Smooth muscle cell (in vitro differentiated cells): Measurements from ENCODE around the gene PALD1. TPM values are rescaled to one million over a fixed set of nuclear protein-coding genes. Genes with fewer than 3 reads are reported as not detected.
"Not testable (repeated sequence)": the region's sequence is repeated elsewhere in the genome, so short reads cannot be mapped to it uniquely, and the experiment has no call there.

Source experiments
- DNase-seq: peaks from one replicate; lab custom pipeline; 2025; ENCODE audit not compliant: unreplicated experiment; lab: John Stamatoyannopoulos, UW
- H2AFZ ChIP-seq: fragments of 200-600 bp; sonication (generic); 2 replicates; pipeline ENCODE4 v1.6.0; 2016; ENCODE audit warnings: antibody characterized with exemption, low read depth, mild to moderate bottlenecking
- H3F3A ChIP-seq: fragments of 200-600 bp; sonication (generic); 2 replicates; pipeline ENCODE4 v1.6.0; 2017; ENCODE audit warnings: antibody characterized with exemption, low read depth
- H3K27ac ChIP-seq: fragments of 200-600 bp; sonication (generic); 2 replicates; pipeline ENCODE4 v1.5.1; 2016; ENCODE audit warnings: low read depth, mild to moderate bottlenecking
- H3K27me3 ChIP-seq: fragments of 200-600 bp; sonication (generic); 2 replicates; pipeline ENCODE4 v1.6.1; 2016; ENCODE audit warnings: low read depth, mild to moderate bottlenecking
- H3K36me3 ChIP-seq: fragments of 200-600 bp; sonication (generic); 2 replicates; pipeline ENCODE4 v1.5.1; 2016; ENCODE audit warnings: low read depth
- H3K4me1 ChIP-seq: fragments of 200-600 bp; sonication (generic); 2 replicates; pipeline ENCODE4 v1.5.1; 2016; ENCODE audit warnings: low read depth
- H3K4me2 ChIP-seq: fragments of 200-600 bp; sonication (generic); 2 replicates; pipeline ENCODE4 v1.6.0; 2016; ENCODE audit warnings: mild to moderate bottlenecking
- H3K4me3 ChIP-seq: fragments of 200-600 bp; sonication (generic); 2 replicates; pipeline ENCODE4 v1.5.1; 2016; ENCODE audit warnings: mild to moderate bottlenecking
- H3K79me2 ChIP-seq: fragments of 200-600 bp; sonication (generic); 2 replicates; pipeline ENCODE4 v1.6.0; 2016; ENCODE audit warnings: low read depth, mild to moderate bottlenecking
- H3K9ac ChIP-seq: fragments of 200-600 bp; sonication (generic); 2 replicates; pipeline ENCODE4 v1.6.0; 2016; ENCODE audit warnings: low read depth
- H3K9me3 ChIP-seq: fragments of 200-600 bp; sonication (generic); replicated peaks from 2 replicates; pipeline ENCODE4 v1.5.1; 2016; ENCODE audit warnings: low read depth
- H4K20me1 ChIP-seq: fragments of 200-600 bp; sonication (generic); 2 replicates; pipeline ENCODE4 v1.6.0; 2016; ENCODE audit warnings: low read depth
- WGBS: methylation state at CpG from one replicate; pipeline ENCODE4 v1.1.7; 2016; ENCODE audit warnings: low lambda C conversion rate; 5-methylcytosine and 5-hydroxymethylcytosine counted together
- polyA plus RNA-seq: library from polyadenylated mRNA; unstranded; fragments of >200 nt; fragmentation: Nextera tagmentation; extraction: Ambion mirVana; gene quantifications from 2 replicates; pipeline ENCODE4 v1.2.1, GENCODE V29; 2016
- total RNA-seq: library from RNA; depleted of rRNA; stranded (reverse); fragments of >200 nt; gene quantifications from 2 replicates; pipeline ENCODE4 v1.2.3, GENCODE V29; 2014
- TF ChIP-seq, protein P1 (sequence below): fragments of 200-600 bp; sonication (generic); IDR thresholded peaks from 2 replicates; pipeline ENCODE4 v1.5.1; 2017; ENCODE audit warnings: borderline replicate concordance, mild to moderate bottlenecking, antibody characterized with exemption; ENCODE audit not compliant: insufficient read depth, poor library complexity, severe bottlenecking

The PALD1 gene
- total and polyA plus RNA-seq, 2 experiments from 2014 or later: 1.4 to 2.2 TPM

DNA sequence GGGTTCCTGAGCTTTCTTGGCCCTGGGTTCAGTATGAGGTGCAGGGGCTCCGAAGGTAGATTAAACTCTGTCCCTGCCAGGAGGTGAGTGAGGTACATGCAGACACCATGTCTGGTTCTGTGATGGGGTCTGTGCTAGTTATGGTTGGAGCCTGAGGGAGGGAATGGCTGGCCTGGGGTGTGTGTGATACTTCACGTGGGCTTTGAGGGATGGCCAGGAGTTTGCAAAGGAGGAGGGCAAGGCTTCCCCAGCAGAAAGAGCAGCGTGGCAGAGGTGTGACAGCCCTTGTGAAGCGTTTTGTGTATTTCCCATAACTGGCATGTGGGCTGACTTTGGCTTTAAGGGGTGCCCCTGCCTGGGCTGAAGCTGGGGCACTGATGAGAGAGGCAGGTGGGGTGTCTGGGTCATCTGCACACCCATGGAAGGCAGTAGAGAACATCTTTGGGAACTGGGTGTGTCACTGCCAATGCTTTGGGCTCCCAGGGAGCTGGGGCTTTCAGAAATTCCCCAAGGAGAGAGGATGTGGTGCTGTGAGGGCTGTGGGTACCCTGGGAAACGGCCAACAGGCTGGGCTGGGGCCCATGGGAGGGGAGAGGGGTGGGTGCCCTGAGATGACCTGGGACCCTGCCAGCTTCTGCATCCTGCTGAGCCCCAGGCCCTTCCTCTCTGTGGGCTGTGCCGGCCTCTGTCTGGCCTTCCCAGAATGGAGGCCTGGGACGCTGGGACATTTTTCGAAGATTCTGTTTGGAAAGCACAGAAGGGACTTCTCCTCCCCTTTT lies 4.6 kb downstream of the PALD1 start:
- Histone ChIP-seq H3K27ac (no peak overlapping the region), H3F3A (no peaks in the 10 kb centered on the region), H4K20me1 (no peaks in the 10 kb centered on the region), H3K79me2 (no peaks in the 10 kb centered on the region), H3K9ac (no peak overlapping the region), H3K36me3 (no peaks in the 10 kb centered on the region), H3K27me3 (peaks cover 1% of the 10 kb centered on the region), H2AFZ (no peak overlapping the region), H3K4me2 (no peak overlapping the region), H3K4me3 (no peak overlapping the region), H3K9me3 (no peaks in the 10 kb centered on the region), H3K4me1 (peaks cover 9% of the 10 kb centered on the region)
- TF ChIP-seq, protein P1, sequence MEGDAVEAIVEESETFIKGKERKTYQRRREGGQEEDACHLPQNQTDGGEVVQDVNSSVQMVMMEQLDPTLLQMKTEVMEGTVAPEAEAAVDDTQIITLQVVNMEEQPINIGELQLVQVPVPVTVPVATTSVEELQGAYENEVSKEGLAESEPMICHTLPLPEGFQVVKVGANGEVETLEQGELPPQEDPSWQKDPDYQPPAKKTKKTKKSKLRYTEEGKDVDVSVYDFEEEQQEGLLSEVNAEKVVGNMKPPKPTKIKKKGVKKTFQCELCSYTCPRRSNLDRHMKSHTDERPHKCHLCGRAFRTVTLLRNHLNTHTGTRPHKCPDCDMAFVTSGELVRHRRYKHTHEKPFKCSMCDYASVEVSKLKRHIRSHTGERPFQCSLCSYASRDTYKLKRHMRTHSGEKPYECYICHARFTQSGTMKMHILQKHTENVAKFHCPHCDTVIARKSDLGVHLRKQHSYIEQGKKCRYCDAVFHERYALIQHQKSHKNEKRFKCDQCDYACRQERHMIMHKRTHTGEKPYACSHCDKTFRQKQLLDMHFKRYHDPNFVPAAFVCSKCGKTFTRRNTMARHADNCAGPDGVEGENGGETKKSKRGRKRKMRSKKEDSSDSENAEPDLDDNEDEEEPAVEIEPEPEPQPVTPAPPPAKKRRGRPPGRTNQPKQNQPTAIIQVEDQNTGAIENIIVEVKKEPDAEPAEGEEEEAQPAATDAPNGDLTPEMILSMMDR: no peak
- WGBS: 68% methylated on average over 8 of the region's 8 CpGs
- no peak for DNase-seq

DNA sequence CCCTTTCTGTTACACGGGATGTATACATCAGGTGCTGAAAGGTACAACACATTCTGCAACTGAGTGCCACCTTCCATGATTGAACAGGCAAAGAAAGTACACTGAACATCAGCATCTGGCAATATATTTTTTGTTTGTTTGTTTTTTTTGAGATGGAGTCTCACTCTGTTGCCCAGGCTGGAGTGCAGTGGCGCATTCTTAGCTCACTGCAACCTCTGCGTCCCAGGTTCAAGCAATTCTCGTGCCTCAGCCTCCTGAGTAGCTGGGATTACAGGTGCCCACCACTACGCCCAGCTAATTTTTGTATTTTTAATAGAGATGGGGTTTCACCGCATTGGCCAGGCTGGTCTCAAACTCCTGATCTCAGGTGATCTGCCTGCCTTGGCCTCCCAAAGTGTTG lies 5.3 kb downstream of the PALD1 start:
- not testable (repeated sequence) for H3K4me3 ChIP-seq, H3K4me2 ChIP-seq, H3K4me1 ChIP-seq, H3K9me3 ChIP-seq, H3K27me3 ChIP-seq, H3F3A ChIP-seq, H4K20me1 ChIP-seq, H3K79me2 ChIP-seq, H3K27ac ChIP-seq, H3K36me3 ChIP-seq, H2AFZ ChIP-seq, H3K9ac ChIP-seq, DNase-seq
- WGBS: 95% methylated on average over 6 of the region's 6 CpGs

DNA sequence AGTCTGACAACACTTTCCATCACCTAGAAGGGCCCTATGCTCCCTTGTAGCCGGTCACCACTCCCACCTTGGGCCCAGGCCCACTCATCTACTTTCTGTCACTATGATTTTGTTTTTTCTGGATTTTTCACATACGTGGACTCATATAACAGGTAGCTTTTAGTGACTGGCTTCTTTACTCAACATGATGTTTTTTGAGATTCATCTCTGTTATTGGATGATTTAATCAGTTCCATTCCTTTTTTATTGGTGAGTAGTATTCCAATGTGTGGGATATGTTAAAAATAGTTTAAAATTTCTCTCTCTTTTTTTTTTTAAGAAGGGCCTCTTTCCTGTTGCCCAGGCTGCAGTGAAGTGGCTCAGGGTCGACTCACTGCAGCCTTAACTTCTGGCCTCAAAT lies 9.3 kb downstream of the PALD1 start:
- TF ChIP-seq, protein P1: no peak
- H3K27me3 ChIP-seq: no peaks in the 10 kb centered on the region
- WGBS: 92% methylated on average over 3 of the region's 3 CpGs

DNA sequence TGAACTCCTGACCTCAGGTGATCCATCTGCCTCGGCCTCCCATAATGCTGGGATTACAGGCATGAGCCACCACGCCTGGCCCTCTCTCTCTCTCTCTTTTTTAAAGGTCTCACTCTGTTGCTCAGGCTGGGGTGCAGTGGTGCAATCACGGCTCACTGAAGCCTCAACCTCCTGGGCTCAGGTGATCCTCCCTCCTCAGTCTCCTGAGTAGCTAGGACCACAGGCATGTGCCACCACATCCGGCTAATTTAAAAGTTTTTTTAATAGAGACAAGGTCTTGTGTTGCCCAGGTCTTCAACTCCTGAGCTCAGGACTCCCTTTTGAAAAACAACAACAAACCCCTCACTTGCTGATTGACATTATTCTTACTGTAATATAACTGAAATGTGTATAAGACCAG lies 11.6 kb downstream of the PALD1 start:
- no peaks in the 10 kb centered on the region for H3K79me2 ChIP-seq
- H3K4me2 ChIP-seq: no peak overlapping the region
- H3K4me1 ChIP-seq: peaks cover 15% of the 10 kb centered on the region
- 96% methylated on average over 4 of the region's 4 CpGs for WGBS
- no peaks in the 10 kb centered on the region for H4K20me1 ChIP-seq
- no peak overlapping the region for H3K4me3 ChIP-seq
- H3K27me3 ChIP-seq: no peaks in the 10 kb centered on the region
- H3F3A ChIP-seq: no peaks in the 10 kb centered on the region
- no peak overlapping the region for H2AFZ ChIP-seq
- H3K9ac ChIP-seq: no peak overlapping the region
- DNase-seq: no peak
- no peaks in the 10 kb centered on the region for H3K9me3 ChIP-seq
- no peaks in the 10 kb centered on the region for H3K36me3 ChIP-seq
- no peak overlapping the region for H3K27ac ChIP-seq
- TF ChIP-seq, protein P1: no peak

More for the DNA sequence above, 9.3 kb downstream of the PALD1 start:
- no peaks in the 10 kb centered on the region for H4K20me1 ChIP-seq
- H3K36me3 ChIP-seq: no peaks in the 10 kb centered on the region
- no peaks in the 10 kb centered on the region for H3F3A ChIP-seq
- no peak overlapping the region for H3K9ac ChIP-seq
- H3K9me3 ChIP-seq: no peaks in the 10 kb centered on the region
- H3K4me2 ChIP-seq: no peak overlapping the region
- H3K79me2 ChIP-seq: no peaks in the 10 kb centered on the region
- no peaks in the 10 kb centered on the region for H3K4me1 ChIP-seq
- no peak for DNase-seq
- no peak overlapping the region for H3K4me3 ChIP-seq
- no peak overlapping the region for H3K27ac ChIP-seq
- no peak overlapping the region for H2AFZ ChIP-seq
